Tibial nerve (tissue), 3 donors: Measurements from ENCODE around the gene MAGEF1.
"Not testable (repeated sequence)": the region's sequence is repeated elsewhere in the genome, so short reads cannot be mapped to it uniquely, and the experiment has no call there.

Experiments used
- POLR2A ChIP-seq, 2 donors: fragments of 450-650 bp; IDR thresholded peaks; one replicate each; pipeline ENCODE4 v1.6.1; 2017; ENCODE audit warnings: antibody characterized with exemption in 2 of 2, mild to moderate bottlenecking in 2 of 2, moderate library complexity in 2 of 2
- TF ChIP-seq, protein P1 (sequence below), 5 experiments: fragments of 200-600 bp in 3 of 5; fragments of 450-650 bp in 2 of 5; sonication (generic) in 3 of 5; IDR thresholded peaks; one replicate each; pipeline ENCODE4 v1.5.1; 2016 to 2019; ENCODE audit warnings: antibody characterized with exemption in 5 of 5, mild to moderate bottlenecking in 3 of 5, moderate library complexity in 2 of 5

DNA sequence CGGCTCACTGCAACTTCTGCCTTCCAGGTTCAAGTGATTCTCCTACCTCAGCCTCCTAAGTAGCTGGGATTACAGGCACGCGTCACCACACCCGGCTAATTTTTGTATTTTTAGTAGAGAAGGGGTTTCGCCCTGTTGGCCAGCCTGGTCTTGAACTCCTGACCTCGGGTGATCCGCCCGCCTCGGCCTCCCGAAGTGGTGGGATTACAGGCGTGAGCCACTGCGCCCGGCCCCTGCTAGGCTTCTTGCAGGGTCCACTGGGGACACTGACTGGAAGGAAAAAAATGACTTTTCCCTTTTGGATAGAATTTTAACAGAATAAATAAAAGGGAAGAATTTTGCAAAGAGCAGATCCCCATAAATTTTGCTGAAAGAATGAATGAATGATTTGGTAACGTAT is 17.3 kb upstream of the MAGEF1 start:
- TF ChIP-seq, protein P1, sequence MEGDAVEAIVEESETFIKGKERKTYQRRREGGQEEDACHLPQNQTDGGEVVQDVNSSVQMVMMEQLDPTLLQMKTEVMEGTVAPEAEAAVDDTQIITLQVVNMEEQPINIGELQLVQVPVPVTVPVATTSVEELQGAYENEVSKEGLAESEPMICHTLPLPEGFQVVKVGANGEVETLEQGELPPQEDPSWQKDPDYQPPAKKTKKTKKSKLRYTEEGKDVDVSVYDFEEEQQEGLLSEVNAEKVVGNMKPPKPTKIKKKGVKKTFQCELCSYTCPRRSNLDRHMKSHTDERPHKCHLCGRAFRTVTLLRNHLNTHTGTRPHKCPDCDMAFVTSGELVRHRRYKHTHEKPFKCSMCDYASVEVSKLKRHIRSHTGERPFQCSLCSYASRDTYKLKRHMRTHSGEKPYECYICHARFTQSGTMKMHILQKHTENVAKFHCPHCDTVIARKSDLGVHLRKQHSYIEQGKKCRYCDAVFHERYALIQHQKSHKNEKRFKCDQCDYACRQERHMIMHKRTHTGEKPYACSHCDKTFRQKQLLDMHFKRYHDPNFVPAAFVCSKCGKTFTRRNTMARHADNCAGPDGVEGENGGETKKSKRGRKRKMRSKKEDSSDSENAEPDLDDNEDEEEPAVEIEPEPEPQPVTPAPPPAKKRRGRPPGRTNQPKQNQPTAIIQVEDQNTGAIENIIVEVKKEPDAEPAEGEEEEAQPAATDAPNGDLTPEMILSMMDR (IDR thresholded peaks at IDR 0.05): not testable (repeated sequence)
- TF ChIP-seq POLR2A (IDR thresholded peaks at IDR 0.05): not testable (repeated sequence)
